Aorta (tissue), 5 donors: ENCODE measurements around the gene TBATA. TPM values are rescaled to one million over a fixed set of nuclear protein-coding genes. Genes with fewer than 3 reads are reported as not detected.
"Not testable (repeated sequence)": the region's sequence is repeated elsewhere in the genome, so short reads cannot be mapped to it uniquely, and the experiment has no call there.

ENCODE experiments used
- ATAC-seq: fragments of 200-7000 bp; cut with Tn5 transposase; one replicate; pipeline ENCODE4 v1.9.1; 2022; ENCODE audit warnings: moderate library complexity; ENCODE audit not compliant: low FRiP score
- DNase-seq, 2 donors: peaks; one replicate each; pipeline ENCODE4 v3.0.0-alpha.2; 2020
- H3K27ac ChIP-seq, 2 donors: one replicate each; pipeline ENCODE4 v1.5.1; 2013; ENCODE audit warnings: low read length in 2 of 2, mild to moderate bottlenecking in 2 of 2, moderate library complexity in 2 of 2, control low read depth in 1 of 2, inconsistent platforms in 1 of 2, low read depth in 1 of 2
- H3K27me3 ChIP-seq, 2 donors: one replicate each; pipeline ENCODE4 v1.6.1; 2013; ENCODE audit warnings: control low read depth in 1 of 2, low read length in 1 of 2, mild to moderate bottlenecking in 1 of 2, moderate library complexity in 1 of 2; ENCODE audit not compliant: insufficient read depth in 2 of 2, control insufficient read depth in 1 of 2
- H3K36me3 ChIP-seq, 2 donors: one replicate each; pipeline ENCODE4 v1.6.1; 2013; ENCODE audit warnings: control low read depth in 1 of 2, low read length in 1 of 2, mild to moderate bottlenecking in 1 of 2; ENCODE audit not compliant: insufficient read depth in 2 of 2, control insufficient read depth in 1 of 2
- H3K4me1 ChIP-seq, 2 donors: one replicate each; pipeline ENCODE4 v1.6.1; 2013; ENCODE audit warnings: low read length in 2 of 2, control low read depth in 1 of 2, mild to moderate bottlenecking in 1 of 2, moderate library complexity in 1 of 2; ENCODE audit not compliant: insufficient read depth in 2 of 2, control insufficient read depth in 1 of 2
- H3K4me3 ChIP-seq, 2 donors: one replicate each; pipeline ENCODE4 v1.5.1; 2013; ENCODE audit warnings: low read length in 2 of 2, control low read depth in 1 of 2, mild to moderate bottlenecking in 1 of 2
- H3K9me3 ChIP-seq: one replicate; pipeline ENCODE4 v1.6.1; 2013; ENCODE audit warnings: mild to moderate bottlenecking, low read length; ENCODE audit not compliant: control insufficient read depth
- WGBS, 2 donors: extraction: QIAGEN DNeasy Blood & Tissue Kit; methylation state at CpG; one replicate each; pipeline ENCODE4 v1.1.7; 2013; 5-methylcytosine and 5-hydroxymethylcytosine counted together
- intact Hi-C, 2 donors: fragments of 100-400 bp; cut with DNase I; formaldehyde crosslinking; loops; one replicate each; pipeline versions ENCODE4 v1.14.2 to v1.15.0; 2022
- polyA plus RNA-seq, 2 donors: library from polyadenylated mRNA; stranded (reverse); fragments of 200-250 nt; gene quantifications; one replicate each; pipeline ENCODE4 v1.2.3, GENCODE V29; 2013
- total RNA-seq, 2 donors: library from RNA; stranded (reverse); fragmentation: NEBNext Ultra II Directional; extraction: Animal tissue kit (Norgen Biotek cat#: 25700); gene quantifications; one replicate each; pipeline ENCODE4 v1.2.1, GENCODE V29; 2021
- donor health status: healthy with polysubstance abuse.
- donor health status: Bipolar disorder and iron deficiency.
- donor health status: DM: no; HTN: no; CAD: no.
- donor health status: DM: no; HTN: no; CAD: no.
- donor health status: DM: yes; HTN: yes; CAD: no.

Gene TBATA
- total and polyA plus RNA-seq, 4 donors: not detected

GRCh38 chr10:70770516-70770915 is 14.7 kb downstream of the TBATA start:
- H3K27me3 ChIP-seq, H3K9me3 ChIP-seq, H3K4me1 ChIP-seq, H3K36me3 ChIP-seq, H3K27ac ChIP-seq, ATAC-seq, H3K4me3 ChIP-seq, intact Hi-C loops: not testable (repeated sequence)
- 96 to 97% methylated on average over 7 of the region's 7 CpGs for WGBS, 2 donors
- peak in 1 of 2 donors; percentile 54 for DNase-seq

- ATAC-seq (no peak), DNase-seq (no peak)
- Histone ChIP-seq H3K9me3 (no peaks in the 10 kb centered on the region), H3K27ac (no peak overlapping the region), H3K4me3 (no peak overlapping the region), H3K27me3 (no peaks in the 10 kb centered on the region), H3K4me1 (no peaks in the 10 kb centered on the region), H3K36me3 (no peaks in the 10 kb centered on the region)
- intact Hi-C loops: no loop called here
- WGBS, 2 donors: 80 to 82% methylated on average over 2 of the region's 2 CpGs
Observed at GRCh38 chr10:70770001-70770400, 15.2 kb downstream of the TBATA start.

GRCh38 chr10:70769121-70769520 is 16.1 kb downstream of the TBATA start:
- 91 to 95% methylated on average over 4 of the region's 4 CpGs for WGBS, 2 donors
- intact Hi-C loops: no loop called here

GRCh38 chr10:70768026-70768685 is 17.0 kb downstream of the TBATA start:
- WGBS, 2 donors: 75 to 82% methylated on average over 6 of the region's 6 CpGs
- H3K9me3 ChIP-seq, H3K4me1 ChIP-seq, DNase-seq, H3K27me3 ChIP-seq, ATAC-seq, H3K36me3 ChIP-seq, intact Hi-C loops, H3K27ac ChIP-seq, H3K4me3 ChIP-seq: not testable (repeated sequence)

More at GRCh38 chr10:70769121-70769520, 16.1 kb downstream of the TBATA start:
- Histone ChIP-seq H3K27me3 (no peaks in the 10 kb centered on the region), H3K4me3 (no peak overlapping the region), H3K27ac (no peak overlapping the region), H3K9me3 (no peaks in the 10 kb centered on the region), H3K4me1 (no peaks in the 10 kb centered on the region), H3K36me3 (no peaks in the 10 kb centered on the region)
- ATAC-seq (no peak), DNase-seq (no peak)

GRCh38 chr10:70765794-70766594 is 19.2 kb downstream of the TBATA start:
- peak in 1 of 2 donors; percentile 45 for DNase-seq
- Histone ChIP-seq H3K27me3 (no peaks in the 10 kb centered on the region), H3K9me3 (no peaks in the 10 kb centered on the region), H3K4me1 (no peaks in the 10 kb centered on the region), H3K4me3 (no peak overlapping the region), H3K27ac (no peak overlapping the region), H3K36me3 (no peaks in the 10 kb centered on the region)
- intact Hi-C loops: no loop called here
- ATAC-seq: no peak
- 98 to 99% methylated on average over 8 of the region's 8 CpGs for WGBS, 2 donors

GRCh38 chr10:70763567-70763966 is 21.6 kb downstream of the TBATA start:
- ATAC-seq (no peak), DNase-seq (peak in 1 of 2 donors; percentile 34)
- intact Hi-C loops: loop anchor here in 1 of 2 donors (5.0 kb wide), 1 partner anchor 301 kb away; no protein-coding TSS in a partner anchor
- Histone ChIP-seq H3K9me3 (no peaks in the 10 kb centered on the region), H3K4me1 (no peaks in the 10 kb centered on the region), H3K27ac (no peak overlapping the region), H3K4me3 (no peak overlapping the region), H3K36me3 (no peaks in the 10 kb centered on the region), H3K27me3 (no peaks in the 10 kb centered on the region)
- WGBS, 2 donors: 77% methylated on average over 3 of the region's 3 CpGs

- no peak overlapping the region for H3K27ac ChIP-seq
- no peak overlapping the region for H3K4me3 ChIP-seq
- DNase-seq: peak in 1 of 2 donors; percentile 65
- no peaks in the 10 kb centered on the region for H3K9me3 ChIP-seq
- H3K27me3 ChIP-seq: no peaks in the 10 kb centered on the region
- ATAC-seq: no peak
- intact Hi-C loops: loop anchor here in 1 of 2 donors (5.0 kb wide), 1 partner anchor 300 kb away; no protein-coding TSS in a partner anchor
- H3K36me3 ChIP-seq: no peaks in the 10 kb centered on the region
- 91 to 93% methylated on average over 7 of the region's 7 CpGs for WGBS, 2 donors
- no peaks in the 10 kb centered on the region for H3K4me1 ChIP-seq
Observed at GRCh38 chr10:70762441-70763175, 22.6 kb downstream of the TBATA start.

GRCh38 chr10:70761727-70762350 is 23.3 kb downstream of the TBATA start:
- H3K27me3 ChIP-seq: no peaks in the 10 kb centered on the region
- intact Hi-C loops: loop anchor here in 1 of 2 donors (5.0 kb wide), 1 partner anchor 300 kb away; no protein-coding TSS in a partner anchor
- no peaks in the 10 kb centered on the region for H3K4me1 ChIP-seq
- DNase-seq (peak in 1 of 2 donors; percentile 41), ATAC-seq (no peak)
- no peak overlapping the region for H3K27ac ChIP-seq
- no peak overlapping the region for H3K4me3 ChIP-seq
- 75 to 77% methylated on average over 10 of the region's 10 CpGs for WGBS, 2 donors
- no peaks in the 10 kb centered on the region for H3K36me3 ChIP-seq
- no peaks in the 10 kb centered on the region for H3K9me3 ChIP-seq
